Right renal cortex interstitium (tissue), 3 donors: ENCODE measurements around the gene HOXC13. TPM values are rescaled to one million over a fixed set of nuclear protein-coding genes. Genes with fewer than 3 reads are reported as not detected.

Source experiments
- DNase-seq, 3 donors: peaks; one replicate each; pipeline ENCODE4 v3.0.0-alpha.2; 2013; ENCODE audit warnings: low read depth in 3 of 3, low spot score in 2 of 3
- polyA plus RNA-seq, 3 donors: library from polyadenylated mRNA; unstranded; fragments of 120-200 nt; gene quantifications; one replicate each; pipeline ENCODE4 v1.2.1, GENCODE V29; 2013; ENCODE audit not compliant: insufficient read length in 3 of 3

The HOXC13 gene
- polyA plus RNA-seq, 3 donors = not detected

DNA sequence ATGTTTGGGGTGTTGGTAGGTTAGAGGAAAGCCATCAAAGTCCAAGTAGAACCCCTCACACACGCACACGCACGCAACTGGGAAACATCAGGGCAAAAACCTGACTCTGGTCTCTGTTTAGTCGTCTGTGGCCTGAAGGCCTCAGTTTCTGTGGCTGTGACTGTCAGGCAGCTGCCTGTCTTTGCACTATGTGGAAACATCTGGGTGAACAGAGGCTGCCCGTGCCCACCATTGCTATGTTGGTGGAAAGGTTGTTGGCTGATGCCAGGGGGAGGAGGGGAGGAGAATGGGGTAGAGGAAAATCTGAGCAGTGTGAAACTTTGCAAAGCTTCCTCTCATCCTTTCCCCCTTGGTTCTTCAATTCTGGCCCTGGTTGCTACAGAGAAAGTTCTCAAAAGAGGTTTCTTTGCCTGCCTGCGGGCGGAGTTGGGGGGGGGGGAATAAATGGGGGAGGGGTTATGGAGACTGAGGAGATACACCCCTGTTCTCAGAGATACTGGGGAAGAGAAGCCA, 53.8 kb downstream of the HOXC13 start:
- DNase-seq = no peak

DNA sequence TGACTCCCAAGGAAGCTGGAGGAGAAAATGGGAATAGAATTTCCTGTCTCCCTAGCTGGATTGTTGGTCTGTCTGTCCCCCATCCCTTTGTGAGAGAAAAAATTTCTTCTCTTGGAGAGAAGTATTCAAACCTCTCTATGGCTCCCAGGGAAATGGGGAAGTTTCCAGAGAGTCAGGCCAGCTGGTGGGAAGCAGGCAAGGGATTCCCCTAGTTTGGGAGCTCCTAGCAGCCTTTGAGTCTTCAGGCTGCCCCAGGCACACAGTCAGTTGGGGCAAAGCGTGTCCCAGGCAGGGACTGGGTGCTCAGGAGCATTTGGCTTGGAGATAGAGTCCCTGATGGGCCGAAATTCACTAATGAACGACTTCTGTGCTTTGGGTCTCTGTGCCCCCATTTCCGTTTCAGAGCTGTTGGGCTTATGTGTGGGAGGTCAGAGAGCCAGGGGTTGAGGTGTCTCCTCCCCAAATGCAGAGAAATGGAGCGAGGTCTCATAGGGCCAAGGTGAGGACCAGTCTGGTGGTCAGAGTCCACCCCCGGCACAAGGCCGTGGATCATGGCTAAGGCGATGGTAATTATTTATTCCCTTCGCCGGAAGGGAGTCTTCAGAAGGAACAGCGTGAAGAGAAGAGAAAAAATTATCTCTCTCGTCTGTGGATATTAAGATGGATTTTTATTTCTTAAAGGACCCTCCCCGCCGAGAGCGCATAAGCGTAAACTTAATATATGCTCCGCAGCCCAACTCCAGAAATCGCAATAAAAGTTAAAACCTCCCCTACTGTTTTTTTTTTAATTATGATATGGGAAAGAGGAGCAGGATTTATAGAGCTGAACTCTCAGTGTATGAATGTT, 54.8 kb downstream of the HOXC13 start:
- no peak for DNase-seq

DNA sequence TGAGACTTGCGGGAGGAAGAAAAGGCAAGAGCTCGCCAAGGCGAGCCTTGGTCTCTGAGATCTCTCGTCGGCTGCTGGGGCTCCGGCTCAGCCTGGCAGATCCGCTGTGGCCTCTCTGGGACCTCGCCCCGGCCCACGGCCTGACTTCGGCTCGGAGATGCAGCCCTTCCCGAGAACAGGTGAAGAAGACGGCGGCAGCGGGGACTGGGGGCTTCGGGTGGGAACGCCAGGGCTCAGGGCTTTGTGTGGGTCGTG, 55.3 kb downstream of the HOXC13 start:
- no peak for DNase-seq

DNA sequence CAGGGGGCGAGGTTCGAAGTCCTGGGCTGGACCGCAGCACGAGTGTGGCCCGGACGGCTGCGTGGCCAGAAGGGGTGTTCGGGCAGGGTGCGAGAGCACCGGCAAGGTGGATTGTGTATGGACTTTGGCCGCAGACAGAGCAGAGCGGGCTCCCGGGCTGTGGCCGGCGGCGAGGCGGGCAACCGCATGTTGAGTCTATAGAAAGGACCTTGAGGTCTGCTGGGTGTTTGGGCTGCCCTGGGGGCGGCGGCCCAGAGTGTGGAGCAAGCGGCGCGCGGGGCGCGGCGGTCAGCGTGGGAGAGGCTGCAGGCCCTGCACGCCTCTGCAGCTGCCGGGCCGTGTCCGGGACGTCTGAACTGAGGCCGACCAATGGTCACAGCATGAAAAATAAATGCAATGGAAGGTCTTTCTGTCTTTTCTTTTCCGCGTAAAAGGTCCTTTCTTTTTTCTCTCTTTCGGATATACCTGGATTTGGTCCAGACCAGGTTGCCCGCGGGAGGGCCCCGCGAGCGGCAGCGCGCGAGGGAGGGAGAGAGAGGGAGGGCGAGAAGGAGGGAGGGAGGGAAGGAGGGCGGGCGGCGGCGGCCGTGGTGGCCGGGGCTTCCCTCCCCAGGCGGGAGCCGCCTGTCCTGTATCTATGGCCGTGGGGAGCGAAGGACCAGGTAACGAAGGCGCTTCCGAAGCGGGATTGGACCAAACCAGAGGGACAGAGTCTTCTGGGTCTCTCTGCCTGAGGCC, 55.8 kb downstream of the HOXC13 start:
- no peak for DNase-seq

DNA sequence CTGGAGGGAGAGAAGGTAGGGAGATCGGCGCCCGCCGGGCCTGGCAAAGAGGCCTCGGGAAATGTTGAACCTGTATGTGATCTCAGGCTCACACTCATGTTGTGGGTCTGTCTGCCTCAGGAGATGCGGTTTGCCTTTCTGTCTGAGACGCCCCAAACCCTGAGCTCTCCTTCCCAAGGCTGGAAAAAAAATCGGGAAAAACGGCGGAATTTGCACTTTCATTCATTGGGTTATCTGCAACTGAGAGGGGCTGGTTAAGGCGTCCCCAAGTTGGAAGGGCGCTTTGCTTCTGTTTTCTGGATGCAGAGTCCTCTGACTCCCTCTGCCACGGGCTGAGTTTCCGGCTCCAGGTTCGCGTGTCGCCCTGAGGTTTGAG, 56.4 kb downstream of the HOXC13 start:
- DNase-seq = no peak

DNA sequence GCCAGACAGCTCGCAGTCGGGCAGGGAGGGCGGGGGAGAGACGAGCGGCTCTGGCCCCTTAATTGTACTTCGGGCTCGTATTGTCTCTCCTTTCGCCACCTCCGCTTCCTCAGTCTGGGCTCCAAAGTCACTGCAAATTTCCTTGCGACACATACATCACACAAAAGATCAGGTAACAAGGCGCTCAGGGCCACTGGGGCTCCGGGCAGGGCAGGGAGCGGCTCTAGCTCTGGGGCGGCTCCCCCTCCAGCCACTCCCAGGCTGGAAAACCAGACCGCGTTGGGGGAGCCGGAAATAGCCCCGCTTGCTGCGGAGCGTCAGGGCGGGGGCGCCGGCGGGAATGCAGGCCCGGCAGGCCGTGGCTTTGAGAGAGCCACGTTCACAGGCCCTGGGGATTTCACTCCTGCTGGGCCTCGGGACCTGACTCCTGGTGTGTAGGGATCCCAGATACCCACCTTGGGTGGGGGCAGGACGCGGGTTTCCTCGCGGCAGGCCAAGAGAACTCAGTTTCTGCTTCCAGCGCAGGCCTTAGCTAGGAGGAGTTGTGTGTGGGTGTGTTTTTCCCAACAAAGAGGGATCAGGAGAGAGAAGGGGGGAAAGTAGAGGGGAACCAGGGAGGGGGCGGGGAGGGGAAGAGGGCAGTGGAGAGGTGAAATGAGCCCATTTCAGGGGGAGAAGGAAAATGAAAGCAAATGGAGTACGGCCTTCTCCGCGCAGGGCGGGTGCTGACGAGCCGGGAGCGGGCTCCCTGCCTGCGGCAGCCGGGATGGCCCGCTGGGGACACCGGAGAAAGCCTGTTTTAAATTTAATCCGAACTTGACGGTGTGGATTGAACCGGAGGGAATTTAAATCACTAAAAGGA, 57.0 kb downstream of the HOXC13 start:
- no peak for DNase-seq

Other genes with a start within 250 kb of the HOXC13 start
- gene CALCOCO1, start 211.4 kb upstream of the HOXC13 start, polyA plus RNA-seq = 100 to 1,000 TPM; 124 to 126 (median 125) TPM
- gene CISTR, start 186.9 kb upstream of the HOXC13 start, polyA plus RNA-seq = under 1 TPM in 1 of 3 donors, not detected in 2; 0.23 TPM
- not detected for gene HOXC12, start 16.1 kb downstream of the HOXC13 start, polyA plus RNA-seq
- gene HOXC11, start 34.3 kb downstream of the HOXC13 start, polyA plus RNA-seq = 1 to 10 TPM; 1.4 to 2.8 (median 1.5) TPM
- gene HOTAIR, start 36.1 kb downstream of the HOXC13 start, polyA plus RNA-seq = 1 to 10 TPM; 1.1 to 2.9 (median 1.2) TPM
- 10 to 100 TPM; 63.5 to 68.8 (median 64.5) TPM for gene HOXC10, start 46.3 kb downstream of the HOXC13 start, polyA plus RNA-seq
- 10 to 100 TPM; 21.0 to 25.3 (median 22.3) TPM for gene HOXC9, start 61.3 kb downstream of the HOXC13 start, polyA plus RNA-seq
- gene HOXC8, start 70.2 kb downstream of the HOXC13 start, polyA plus RNA-seq = 1 to 10 TPM; 6.3 to 7.1 (median 6.5) TPM
- gene HOXC6, start 89.6 kb downstream of the HOXC13 start, polyA plus RNA-seq = 10 to 100 TPM; 21.8 to 29.3 (median 23.3) TPM
- 1 to 10 TPM in 2 of 3 donors, under 1 TPM in 1; 0.93 to 1.4 (median 1.4) TPM for gene HOXC5, start 94.2 kb downstream of the HOXC13 start, polyA plus RNA-seq
- 10 to 100 TPM; 32.4 to 42.5 (median 37.2) TPM for gene HOXC4, start 115.0 kb downstream of the HOXC13 start, polyA plus RNA-seq